OCI-LY3 (cell line): Measurements from ENCODE around the gene VSIG10L.

Source experiments
- EZH2phosphoT487 ChIP-seq: fragments of 200-600 bp; shearing (Covaris generic); IDR thresholded peaks from 2 replicates; pipeline ENCODE4 v1.6.1; 2018; ENCODE audit warnings: antibody characterized with exemption, mixed run types, low read depth
- TF ChIP-seq, protein P1 (sequence below): fragments of 200-600, 300-600 bp; sonication (generic); IDR thresholded peaks from 2 replicates; pipeline ENCODE4 v1.5.1; 2014; ENCODE audit warnings: antibody characterized with exemption, low read length, low read depth

DNA sequence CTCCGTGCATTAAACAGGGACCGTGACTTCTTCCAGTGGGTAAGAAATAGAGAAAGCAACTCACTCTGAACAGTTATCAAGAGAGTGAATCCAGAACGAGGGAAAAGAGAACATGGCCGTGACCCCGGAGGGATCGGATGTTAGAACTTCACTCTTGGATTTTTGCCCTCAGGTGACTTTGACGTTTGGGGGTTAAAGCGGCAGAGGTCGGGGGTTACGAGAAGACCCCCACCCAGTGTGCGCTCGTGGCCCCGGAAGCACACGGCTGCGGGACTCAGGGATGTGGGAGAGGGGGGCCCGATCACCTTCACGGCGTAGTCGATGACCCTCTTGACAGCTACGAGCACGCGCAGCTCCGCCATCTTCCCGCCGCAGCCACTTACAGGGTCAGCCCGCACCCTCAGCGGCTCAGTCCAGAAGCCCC, 24.0 kb upstream of the VSIG10L start, which contains the start of gene ETFB:
- TF ChIP-seq, protein P1, sequence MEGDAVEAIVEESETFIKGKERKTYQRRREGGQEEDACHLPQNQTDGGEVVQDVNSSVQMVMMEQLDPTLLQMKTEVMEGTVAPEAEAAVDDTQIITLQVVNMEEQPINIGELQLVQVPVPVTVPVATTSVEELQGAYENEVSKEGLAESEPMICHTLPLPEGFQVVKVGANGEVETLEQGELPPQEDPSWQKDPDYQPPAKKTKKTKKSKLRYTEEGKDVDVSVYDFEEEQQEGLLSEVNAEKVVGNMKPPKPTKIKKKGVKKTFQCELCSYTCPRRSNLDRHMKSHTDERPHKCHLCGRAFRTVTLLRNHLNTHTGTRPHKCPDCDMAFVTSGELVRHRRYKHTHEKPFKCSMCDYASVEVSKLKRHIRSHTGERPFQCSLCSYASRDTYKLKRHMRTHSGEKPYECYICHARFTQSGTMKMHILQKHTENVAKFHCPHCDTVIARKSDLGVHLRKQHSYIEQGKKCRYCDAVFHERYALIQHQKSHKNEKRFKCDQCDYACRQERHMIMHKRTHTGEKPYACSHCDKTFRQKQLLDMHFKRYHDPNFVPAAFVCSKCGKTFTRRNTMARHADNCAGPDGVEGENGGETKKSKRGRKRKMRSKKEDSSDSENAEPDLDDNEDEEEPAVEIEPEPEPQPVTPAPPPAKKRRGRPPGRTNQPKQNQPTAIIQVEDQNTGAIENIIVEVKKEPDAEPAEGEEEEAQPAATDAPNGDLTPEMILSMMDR, result no peak
- TF ChIP-seq EZH2phosphoT487, result no peak
